Activated CD8-positive, alpha-beta memory T cell treated with anti-CD3 and anti-CD28 coated beads, Interleukin-2, amount 50 U/mL, for 48 hours (primary cell): Measurements from ENCODE around the gene ARIH1.
"Not testable (repeated sequence)": the region's sequence is repeated elsewhere in the genome, so short reads cannot be mapped to it uniquely, and the experiment has no call there.

Source experiments
- DNase-seq: peaks from one replicate; pipeline ENCODE4 v3.0.0-alpha.2; 2020

ARIH1 gene

GRCh38 chr15:72608084-72608483 is 134.0 kb downstream of the ARIH1 start:
- DNase-seq = not testable (repeated sequence)

- no peak for DNase-seq
These were observed 135.7 kb downstream of the ARIH1 start for GRCh38 chr15:72609862-72610261.

- DNase-seq = not testable (repeated sequence)
These were observed 138.2 kb downstream of the ARIH1 start for GRCh38 chr15:72612324-72612723.

GRCh38 chr15:72614810-72615532 is 140.8 kb downstream of the ARIH1 start:
- no peak for DNase-seq

GRCh38 chr15:72615533-72616233 is 141.6 kb downstream of the ARIH1 start:
- DNase-seq = not testable (repeated sequence)

GRCh38 chr15:72616491-72617210 is 142.5 kb downstream of the ARIH1 start:
- no peak for DNase-seq

GRCh38 chr15:72623854-72624253 is 149.7 kb downstream of the ARIH1 start:
- DNase-seq = not testable (repeated sequence)

- DNase-seq = not testable (repeated sequence)
These were observed 152.0 kb downstream of the ARIH1 start for GRCh38 chr15:72626153-72626552.

- DNase-seq = peak; percentile 54
These were observed 154.3 kb downstream of the ARIH1 start for GRCh38 chr15:72628249-72629067.

GRCh38 chr15:72629068-72629570 is 155.0 kb downstream of the ARIH1 start:
- peak; percentile 33 for DNase-seq

GRCh38 chr15:72636519-72637282 is 162.6 kb downstream of the ARIH1 start:
- DNase-seq = peak; percentile 82

GRCh38 chr15:72639759-72640483 is 165.8 kb downstream of the ARIH1 start:
- not testable (repeated sequence) for DNase-seq

GRCh38 chr15:72642271-72642670 is 168.1 kb downstream of the ARIH1 start:
- DNase-seq = not testable (repeated sequence)

- DNase-seq = not testable (repeated sequence)
These were observed 174.6 kb downstream of the ARIH1 start for GRCh38 chr15:72648631-72649253.
